SJCRH30 (cell line): Measurements from ENCODE around the gene STAT4. TPM values are rescaled to one million over a fixed set of nuclear protein-coding genes. Genes with fewer than 3 reads are reported as not detected.

Source experiments
- total RNA-seq: library from RNA; depleted of rRNA; stranded (reverse); fragments of >200 nt; shearing (Covaris generic); gene quantifications from 2 replicates; pipeline ENCODE4 v1.2.3, GENCODE V29; 2014; rRNA removed

Gene STAT4
- total RNA-seq, 1 experiment from 2014 or later: 0.16 TPM

Other genes with a start within 250 kb of the STAT4 start
- 130 and 135 TPM in 2 replicates for gene STAT1, start 136.8 kb downstream of the STAT4 start, total RNA-seq
- gene MYO1B, start 94.4 kb upstream of the STAT4 start, total RNA-seq: 248 and 265 TPM in 2 replicates